GM20000 (cell line): ENCODE data around the gene PGAP2.
"Not testable (repeated sequence)": the region's sequence is repeated elsewhere in the genome, so short reads cannot be mapped to it uniquely, and the experiment has no call there.

Source experiments
- DNase-seq: peaks from one replicate; pipeline ENCODE4 v3.0.0; 2012; ENCODE audit warnings: low spot score
- CTCF ChIP-seq: IDR thresholded peaks from 2 replicates; pipeline ENCODE4 v1.5.1; 2012; ENCODE audit warnings: mild to moderate bottlenecking, control low read depth; ENCODE audit errors: extremely low read depth, missing control alignments

PGAP2 gene

DNA sequence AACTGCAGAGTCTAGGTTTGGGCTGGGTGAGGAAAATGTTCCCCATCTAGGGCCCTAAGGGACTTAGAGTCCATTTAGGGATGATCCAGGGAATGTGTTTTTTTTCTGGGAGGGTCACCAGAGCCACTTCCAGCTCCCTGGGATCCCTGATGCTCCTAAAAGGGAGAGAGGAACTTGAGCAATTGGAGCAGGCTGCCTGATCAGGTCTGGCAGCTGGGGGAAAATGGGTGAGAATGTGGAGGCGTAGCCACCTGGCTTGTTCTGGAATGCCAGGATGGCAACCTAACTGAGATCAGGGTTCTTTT is 1.2 kb downstream of the PGAP2 start:
- no peak for DNase-seq
- no peak for TF ChIP-seq CTCF

DNA sequence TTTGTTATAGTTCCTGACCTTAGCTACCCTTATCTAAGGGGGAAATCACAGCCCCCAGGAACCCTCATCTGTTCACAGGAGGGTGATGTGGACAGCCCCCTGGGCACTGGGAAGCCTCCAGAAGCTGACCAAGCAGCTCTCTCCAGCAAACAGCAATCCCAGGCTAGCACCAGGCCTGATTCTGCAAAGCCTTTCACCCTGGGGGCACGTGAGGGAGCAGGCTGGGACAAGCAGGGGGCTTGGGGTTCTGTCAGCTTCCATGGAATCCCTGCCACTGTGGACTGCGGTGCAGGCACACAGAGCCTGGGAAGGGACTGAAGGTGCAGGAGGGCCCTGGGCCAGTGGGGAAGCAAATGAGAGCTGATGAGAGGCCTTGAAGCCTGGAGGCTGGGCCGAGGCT is 2.1 kb downstream of the PGAP2 start:
- no peak for DNase-seq
- TF ChIP-seq CTCF = no peak

GRCh38 chr11:3810951-3811350 is 2.6 kb downstream of the PGAP2 start:
- TF ChIP-seq CTCF = no peak
- no peak for DNase-seq

- DNase-seq = not testable (repeated sequence)
Observed at GRCh38 chr11:3814832-3815231, 6.5 kb downstream of the PGAP2 start.

DNA sequence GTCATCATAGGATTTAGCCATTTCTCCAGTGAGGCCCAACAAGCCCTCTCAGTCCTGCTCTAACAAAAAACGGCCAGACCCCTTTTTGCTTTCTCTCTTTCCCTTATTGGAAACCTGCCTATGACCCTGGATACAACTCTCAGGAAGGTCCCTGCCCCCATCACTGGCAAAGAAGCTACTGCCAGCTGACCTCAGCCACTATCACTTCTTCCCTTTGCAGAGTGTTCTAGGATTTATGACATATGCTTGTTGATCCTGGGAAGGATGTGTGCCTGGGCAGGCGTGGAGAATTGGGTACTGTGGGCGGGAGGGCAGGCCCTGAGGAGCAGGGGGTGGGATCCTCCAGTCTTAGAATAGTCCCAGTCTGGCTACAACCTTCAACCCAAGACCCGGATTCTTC is 7.5 kb downstream of the PGAP2 start:
- DNase-seq = no peak
- TF ChIP-seq CTCF = no peak

DNA sequence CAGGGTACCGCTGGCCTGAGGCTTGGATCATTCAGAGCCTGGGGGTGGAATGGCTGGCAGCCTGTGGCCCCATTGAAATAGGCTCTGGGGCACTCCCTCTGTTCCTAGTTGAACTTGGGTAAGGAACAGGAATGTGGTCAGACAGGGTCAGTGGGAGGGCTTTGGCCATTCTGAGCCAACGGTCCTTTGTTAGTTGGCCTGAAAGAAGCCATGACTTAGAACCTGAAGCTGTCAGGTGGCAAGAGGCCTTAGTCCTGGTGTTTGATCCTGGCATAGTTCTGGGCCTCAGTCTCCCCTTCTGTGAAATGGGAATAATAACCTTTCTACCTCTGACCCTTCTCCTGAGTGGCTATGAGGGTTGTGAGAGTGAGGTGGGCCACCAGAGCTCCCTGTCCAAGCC is 8.3 kb downstream of the PGAP2 start:
- TF ChIP-seq CTCF = no peak
- no peak for DNase-seq

GRCh38 chr11:3817181-3817800 is 8.9 kb downstream of the PGAP2 start:
- TF ChIP-seq CTCF = no peak
- no peak for DNase-seq

GRCh38 chr11:3820971-3821370 is 12.6 kb downstream of the PGAP2 start:
- no peak for TF ChIP-seq CTCF
- no peak for DNase-seq
